ENCODE data around the gene KCNQ1. TPM values are rescaled to one million over a fixed set of nuclear protein-coding genes. Genes with fewer than 3 reads are reported as not detected.

Gene KCNQ1
- polyA plus RNA-seq, 1 donor from 2014 or later: not detected

GRCh38 chr11:2474059-2474901, 29.5 kb downstream of the KCNQ1 start:
- Histone ChIP-seq H4K20me1 (ENCODE audit: insufficient read depth) (no peaks in the 10 kb centered on the region), H3K9ac (ENCODE audit: low read length) (no peak overlapping the region)

More at GRCh38 chr11:2474059-2474901, 29.5 kb downstream of the KCNQ1 start:
- no peak overlapping the region for H3K4me3 ChIP-seq (ENCODE audit: low read length)
- no peaks in the 10 kb centered on the region for H3K9me3 ChIP-seq (ENCODE audit: low read length)
- H3K79me2 ChIP-seq (replicated peaks; ENCODE audit: insufficient read depth, low read length): no peaks in the 10 kb centered on the region
- no peaks in the 10 kb centered on the region for H3F3A ChIP-seq (ENCODE audit: insufficient read depth, low read length, poor library complexity, severe bottlenecking)
- H3K36me3 ChIP-seq (ENCODE audit: insufficient read depth, low read length): no peaks in the 10 kb centered on the region
- no peaks in the 10 kb centered on the region for H3K9me2 ChIP-seq (ENCODE audit: insufficient read depth, low read length)
- H2AFZ ChIP-seq (ENCODE audit: low read depth, low read length): no peak overlapping the region
- no peaks in the 10 kb centered on the region for H3K27me3 ChIP-seq (ENCODE audit: insufficient read depth, low read depth, low read length)
- no peak overlapping the region for H3K4me2 ChIP-seq (ENCODE audit: low read length)
- TF ChIP-seq TAF1 (IDR thresholded peaks at IDR 0.05; ENCODE audit: low read depth) (no peak), MXI1 (conservative IDR thresholded peaks at IDR 0.05; ENCODE audit: poor library complexity, severe bottlenecking) (no peak), RAD21 (conservative IDR thresholded peaks at IDR 0.05) (no peak), EZH2 (IDR thresholded peaks at IDR 0.05; ENCODE audit: borderline replicate concordance, insufficient read depth, low read length, poor library complexity, severe bottlenecking) (no peak), CTCF (IDR thresholded peaks at IDR 0.05; ENCODE audit: poor library complexity, severe bottlenecking) (no peak), POLR2AphosphoS5 (IDR thresholded peaks at IDR 0.05) (no peak), REST (IDR thresholded peaks at IDR 0.05; ENCODE audit: borderline replicate concordance) (no peak), SMC3 (conservative IDR thresholded peaks at IDR 0.05; ENCODE audit: poor library complexity) (no peak), EP300 (conservative IDR thresholded peaks at IDR 0.05; ENCODE audit: poor library complexity, severe bottlenecking) (no peak)
- no peak overlapping the region for H3K27ac ChIP-seq (ENCODE audit: low read length)

All from neural cell (in vitro differentiated cells).